Measurements from ENCODE around the gene SPEN. TPM values are rescaled to one million over a fixed set of nuclear protein-coding genes. Genes with fewer than 3 reads are reported as not detected.
A peak's percentile ranks its signal among the peaks of the same experiment; 100 is the strongest.

The SPEN gene
- total and polyA plus RNA-seq, 9 of the 15 experiments (the other 6 are each of a cell fraction or from before 2014, with no cell fraction given): 5.7 to 87.5 (median 27.2) TPM

- TF ChIP-seq, protein P1, sequence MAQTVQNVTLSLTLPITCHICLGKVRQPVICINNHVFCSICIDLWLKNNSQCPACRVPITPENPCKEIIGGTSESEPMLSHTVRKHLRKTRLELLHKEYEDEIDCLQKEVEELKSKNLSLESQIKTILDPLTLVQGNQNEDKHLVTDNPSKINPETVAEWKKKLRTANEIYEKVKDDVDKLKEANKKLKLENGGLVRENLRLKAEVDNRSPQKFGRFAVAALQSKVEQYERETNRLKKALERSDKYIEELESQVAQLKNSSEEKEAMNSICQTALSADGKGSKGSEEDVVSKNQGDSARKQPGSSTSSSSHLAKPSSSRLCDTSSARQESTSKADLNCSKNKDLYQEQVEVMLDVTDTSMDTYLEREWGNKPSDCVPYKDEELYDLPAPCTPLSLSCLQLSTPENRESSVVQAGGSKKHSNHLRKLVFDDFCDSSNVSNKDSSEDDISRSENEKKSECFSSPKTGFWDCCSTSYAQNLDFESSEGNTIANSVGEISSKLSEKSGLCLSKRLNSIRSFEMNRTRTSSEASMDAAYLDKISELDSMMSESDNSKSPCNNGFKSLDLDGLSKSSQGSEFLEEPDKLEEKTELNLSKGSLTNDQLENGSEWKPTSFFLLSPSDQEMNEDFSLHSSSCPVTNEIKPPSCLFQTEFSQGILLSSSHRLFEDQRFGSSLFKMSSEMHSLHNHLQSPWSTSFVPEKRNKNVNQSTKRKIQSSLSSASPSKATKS (CRISPR knock-in tag; IDR thresholded peaks at IDR 0.05): no peak
- TF ChIP-seq CCAR2 (IDR thresholded peaks at IDR 0.05; ENCODE audit: low read depth, low read length): no peak
- no peak for TF ChIP-seq ZNF830 (CRISPR knock-in tag; IDR thresholded peaks at IDR 0.05)
- TF ChIP-seq NR2C2 (CRISPR knock-in tag; IDR thresholded peaks at IDR 0.05): no peak; the same call in 1 of the 2 replicates
- peak; percentile 11; the same call in 1 of the 2 replicates for TF ChIP-seq NR2C2 (tag; IDR thresholded peaks at IDR 0.05)
- no peak for TF ChIP-seq ZNF311 (CRISPR knock-in tag; IDR thresholded peaks at IDR 0.05)
- no peak for TF ChIP-seq CHCHD3 (CRISPR knock-in tag; IDR thresholded peaks at IDR 0.05)
- TF ChIP-seq ARID4B (CRISPR knock-in tag; IDR thresholded peaks at IDR 0.05): no peak
- TF ChIP-seq ZNF23 (CRISPR knock-in tag; IDR thresholded peaks at IDR 0.05): 0 out of 2 replicates have a peak, but pooled peaks have one; percentile 23
- TF ChIP-seq, protein P2, sequence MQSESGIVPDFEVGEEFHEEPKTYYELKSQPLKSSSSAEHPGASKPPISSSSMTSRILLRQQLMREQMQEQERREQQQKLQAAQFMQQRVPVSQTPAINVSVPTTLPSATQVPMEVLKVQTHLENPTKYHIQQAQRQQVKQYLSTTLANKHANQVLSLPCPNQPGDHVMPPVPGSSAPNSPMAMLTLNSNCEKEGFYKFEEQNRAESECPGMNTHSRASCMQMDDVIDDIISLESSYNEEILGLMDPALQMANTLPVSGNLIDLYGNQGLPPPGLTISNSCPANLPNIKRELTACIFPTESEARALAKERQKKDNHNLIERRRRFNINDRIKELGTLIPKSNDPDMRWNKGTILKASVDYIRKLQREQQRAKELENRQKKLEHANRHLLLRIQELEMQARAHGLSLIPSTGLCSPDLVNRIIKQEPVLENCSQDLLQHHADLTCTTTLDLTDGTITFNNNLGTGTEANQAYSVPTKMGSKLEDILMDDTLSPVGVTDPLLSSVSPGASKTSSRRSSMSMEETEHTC (IDR thresholded peaks at IDR 0.05): no peak
- TF ChIP-seq, protein P3, sequence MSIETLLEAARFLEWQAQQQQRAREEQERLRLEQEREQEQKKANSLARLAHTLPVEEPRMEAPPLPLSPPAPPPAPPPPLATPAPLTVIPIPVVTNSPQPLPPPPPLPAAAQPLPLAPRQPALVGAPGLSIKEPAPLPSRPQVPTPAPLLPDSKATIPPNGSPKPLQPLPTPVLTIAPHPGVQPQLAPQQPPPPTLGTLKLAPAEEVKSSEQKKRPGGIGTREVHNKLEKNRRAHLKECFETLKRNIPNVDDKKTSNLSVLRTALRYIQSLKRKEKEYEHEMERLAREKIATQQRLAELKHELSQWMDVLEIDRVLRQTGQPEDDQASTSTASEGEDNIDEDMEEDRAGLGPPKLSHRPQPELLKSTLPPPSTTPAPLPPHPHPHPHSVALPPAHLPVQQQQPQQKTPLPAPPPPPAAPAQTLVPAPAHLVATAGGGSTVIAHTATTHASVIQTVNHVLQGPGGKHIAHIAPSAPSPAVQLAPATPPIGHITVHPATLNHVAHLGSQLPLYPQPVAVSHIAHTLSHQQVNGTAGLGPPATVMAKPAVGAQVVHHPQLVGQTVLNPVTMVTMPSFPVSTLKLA (conservative IDR thresholded peaks at IDR 0.05): peak; percentile 71 to 82
- no peak for TF ChIP-seq PTBP1 (IDR thresholded peaks at IDR 0.05; ENCODE audit: low read depth, low read length)
- TF ChIP-seq, protein P4, sequence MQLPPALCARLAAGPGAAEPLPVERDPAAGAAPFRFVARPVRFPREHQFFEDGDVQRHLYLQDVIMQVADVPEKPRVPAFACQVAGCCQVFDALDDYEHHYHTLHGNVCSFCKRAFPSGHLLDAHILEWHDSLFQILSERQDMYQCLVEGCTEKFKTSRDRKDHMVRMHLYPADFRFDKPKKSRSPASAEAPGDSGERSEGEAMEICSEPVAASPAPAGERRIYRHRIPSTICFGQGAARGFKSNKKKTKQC (CRISPR knock-in tag; IDR thresholded peaks at IDR 0.05): peak; percentile 72
- no peak for TF ChIP-seq FOXK1 (CRISPR knock-in tag; IDR thresholded peaks at IDR 0.05; ENCODE audit: borderline replicate concordance)
- TF ChIP-seq ZNF584 (CRISPR knock-in tag; IDR thresholded peaks at IDR 0.05; ENCODE audit: low read depth): peak; percentile 92
- peak; percentile 91 for TF ChIP-seq OTX1 (CRISPR knock-in tag; IDR thresholded peaks at IDR 0.05)
- TF ChIP-seq ZSCAN32 (CRISPR knock-in tag; IDR thresholded peaks at IDR 0.05): peak; percentile 43; the same call in 1 of the 2 replicates
Observed at GRCh38 chr1:15835741-15836510, 11.6 kb upstream of the SPEN start (continued).

Data from K562 (cell line).